Upper lobe of left lung (tissue), 6 donors: ENCODE data around the gene CATSPER1. TPM values are rescaled to one million over a fixed set of nuclear protein-coding genes. Genes with fewer than 3 reads are reported as not detected.

Experiments used
- ATAC-seq, 2 donors: fragments of 200-7000 bp; cut with Tn5 transposase; one replicate each; pipeline ENCODE4 v1.9.1; 2022; ENCODE audit warnings: mild to moderate bottlenecking in 2 of 2, moderate library complexity in 2 of 2; ENCODE audit not compliant: low FRiP score in 2 of 2
- DNase-seq, 2 donors: peaks; one replicate each; pipeline ENCODE4 v3.0.0-alpha.2; 2019 to 2020
- H3K27ac ChIP-seq, 4 donors: fragments of 200-600 bp; sonication (generic); one replicate each; pipeline ENCODE4 v1.5.1; 2016 to 2019
- H3K27me3 ChIP-seq, 4 donors: fragments of 200-600 bp; sonication (generic); one replicate each; pipeline ENCODE4 v1.5.1; 2017 to 2019
- H3K36me3 ChIP-seq, 4 donors: fragments of 200-600 bp; sonication (generic); one replicate each; pipeline ENCODE4 v1.5.1; 2016 to 2019
- H3K4me1 ChIP-seq, 4 donors: fragments of 200-600 bp; sonication (generic); one replicate each; pipeline ENCODE4 v1.5.1; 2018 to 2019
- H3K4me3 ChIP-seq, 4 donors: fragments of 200-600 bp; sonication (generic); one replicate each; pipeline ENCODE4 v1.5.1; 2017 to 2019; ENCODE audit warnings: mild to moderate bottlenecking in 2 of 4, moderate library complexity in 1 of 4
- H3K9me3 ChIP-seq, 4 donors: fragments of 200-600 bp; sonication (generic); one replicate each; pipeline ENCODE4 v1.5.1; 2018 to 2019
- CTCF ChIP-seq, 6 experiments: fragments of 450-650 bp in 4 of 6; fragments of 200-600 bp in 2 of 6; sonication (generic) in 2 of 6; IDR thresholded peaks; one replicate each; pipeline ENCODE4 v1.5.1; 2016 to 2019; ENCODE audit warnings: antibody characterized with exemption in 6 of 6
- EP300 ChIP-seq, 4 donors: sonication (generic); formaldehyde crosslinking; IDR thresholded peaks; one replicate each; pipeline ENCODE4 v1.5.1; 2017; ENCODE audit warnings: antibody characterized with exemption in 4 of 4, control low read depth in 2 of 4
- POLR2A ChIP-seq, 4 donors: fragments of 450-650 bp; IDR thresholded peaks; one replicate each; pipeline ENCODE4 v1.5.1; 2016 to 2017; ENCODE audit warnings: antibody characterized with exemption in 4 of 4, mild to moderate bottlenecking in 2 of 4
- POLR2AphosphoS5 ChIP-seq, 2 donors: sonication (generic); formaldehyde crosslinking; IDR thresholded peaks; one replicate each; pipeline ENCODE4 v1.5.1; 2017; ENCODE audit warnings: antibody characterized with exemption in 2 of 2
- WGBS, 2 donors: methylation state at CpG; one replicate each; pipeline ENCODE4 v1.1.5; 2017 to 2018; 5-methylcytosine and 5-hydroxymethylcytosine counted together
- total RNA-seq, 6 donors: library from RNA; depleted of rRNA in 4 of 6; stranded (reverse); fragments of >200 nt in 4 of 6; gene quantifications; one replicate each; pipeline versions ENCODE4 v1.1.0 to v1.2.1, GENCODE V29; 2016 to 2021
- donor health status: DM: no; HTN: no; CAD: no; lungs with moderate emphysema.
- donor health status: DM: no; HTN: yes; CAD: no; lungs with severe emphysema.

Gene CATSPER1
- total RNA-seq, 6 donors from 2014 or later, result 0.79 to 6.1 (median 3.0) TPM; not detected in 1

- Histone ChIP-seq H3K27me3 (no peaks in the 10 kb centered on the region), H3K4me3 (peak overlapping the region in 2 of 4 donors; percentile 4 to 28), H3K9me3 (no peaks in the 10 kb centered on the region), H3K4me1 (peaks cover 14 to 25% (median 20%) of the 10 kb centered on the region in 4 donors), H3K36me3 (no peaks in the 10 kb centered on the region), H3K27ac (no peak overlapping the region)
- DNase-seq, result peak; percentile 79 to 97
- TF ChIP-seq POLR2A (IDR thresholded peaks at IDR 0.05), result no peak
- TF ChIP-seq CTCF (IDR thresholded peaks at IDR 0.05), result peak; percentile 95 to 100 (median 96)
- peak; percentile 83 to 94 for ATAC-seq
- WGBS, 2 donors, result 19 to 27% methylated on average over 33 to 46 of the region's 46 CpGs
Measured at GRCh38 chr11:66022401-66023185, 3.7 kb downstream of the CATSPER1 start.

GRCh38 chr11:66020618-66021357 lies 5.5 kb downstream of the CATSPER1 start:
- Histone ChIP-seq H3K4me1 (peaks cover 14 to 25% (median 20%) of the 10 kb centered on the region in 4 donors), H3K27ac (peak overlapping the region in 2 of 4 donors; percentile 56 to 58), H3K9me3 (no peaks in the 10 kb centered on the region), H3K36me3 (no peaks in the 10 kb centered on the region), H3K4me3 (peak overlapping the region in 2 of 4 donors; percentile 5 to 25), H3K27me3 (no peaks in the 10 kb centered on the region)
- TF ChIP-seq POLR2AphosphoS5 (IDR thresholded peaks at IDR 0.05) (peak in 1 of 2 donors; percentile 38), POLR2A (IDR thresholded peaks at IDR 0.05) (no peak)
- 70 to 81% methylated on average over 17 to 24 of the region's 25 CpGs for WGBS, 2 donors
- DNase-seq (peak; percentile 48 to 79), ATAC-seq (peak; percentile 58 to 67)

- ATAC-seq, result peak in 1 of 2 donors; percentile 24
- Histone ChIP-seq H3K27me3 (no peaks in the 10 kb centered on the region), H3K9me3 (no peaks in the 10 kb centered on the region), H3K27ac (no peak overlapping the region), H3K4me3 (peak overlapping the region in 1 of 4 donors; percentile 25), H3K4me1 (peaks cover 14 to 28% (median 21%) of the 10 kb centered on the region in 4 donors), H3K36me3 (no peaks in the 10 kb centered on the region)
- DNase-seq, result no peak
- TF ChIP-seq EP300 (IDR thresholded peaks at IDR 0.05) (no peak), POLR2AphosphoS5 (IDR thresholded peaks at IDR 0.05) (no peak), POLR2A (IDR thresholded peaks at IDR 0.05) (no peak), CTCF (IDR thresholded peaks at IDR 0.05) (no peak)
- 56 to 81% methylated on average over 4 to 8 of the region's 8 CpGs for WGBS, 2 donors
Measured at GRCh38 chr11:66020212-66020611, 6.1 kb downstream of the CATSPER1 start.

- 83 to 86% methylated on average over 4 of the region's 4 CpGs for WGBS, 2 donors
Measured at GRCh38 chr11:66017321-66017720, 9.0 kb downstream of the CATSPER1 start.

More at GRCh38 chr11:66017321-66017720, 9.0 kb downstream of the CATSPER1 start:
- ATAC-seq (no peak), DNase-seq (no peak)
- Histone ChIP-seq H3K4me3 (no peak overlapping the region), H3K4me1 (peaks cover 8 to 36% (median 24%) of the 10 kb centered on the region in 4 donors), H3K36me3 (no peaks in the 10 kb centered on the region), H3K27me3 (peaks cover 0 to under 1% (median under 1%) of the 10 kb centered on the region in 4 donors), H3K9me3 (no peaks in the 10 kb centered on the region), H3K27ac (no peak overlapping the region)
- no peak for TF ChIP-seq POLR2A (IDR thresholded peaks at IDR 0.05)
- TF ChIP-seq POLR2AphosphoS5 (IDR thresholded peaks at IDR 0.05), result no peak
- no peak for TF ChIP-seq CTCF (IDR thresholded peaks at IDR 0.05)
- no peak for TF ChIP-seq EP300 (IDR thresholded peaks at IDR 0.05)
